Measurements from ENCODE around the gene CDRT15.

- TF ChIP-seq CTCF (IDR thresholded peaks at IDR 0.05) (no peak), POLR2A (IDR thresholded peaks at IDR 0.05) (no peak), POLR2AphosphoS5 (IDR thresholded peaks at IDR 0.05) (no peak)
Measured at GRCh38 chr17:14222611-14223010, 14.1 kb downstream of the CDRT15 start.
